DMS79 treated with DMSO at 0.1 percent for 48 hours (cell line): ENCODE data around the gene TK1.
"Not testable (repeated sequence)": the region's sequence is repeated elsewhere in the genome, so short reads cannot be mapped to it uniquely, and the experiment has no call there.

Experiments
- DNase-seq: peaks from one replicate; lab custom pipeline; 2025; lab: John Stamatoyannopoulos, UW

The TK1 gene

GRCh38 chr17:78148286-78149016 lies 38.4 kb downstream of the TK1 start:
- no peak for DNase-seq

- DNase-seq = no peak
Observed at GRCh38 chr17:78147315-78147998, 39.4 kb downstream of the TK1 start.

- no peak for DNase-seq
Observed at GRCh38 chr17:78146881-78147280, 40.0 kb downstream of the TK1 start.

GRCh38 chr17:78146471-78146869 lies 40.4 kb downstream of the TK1 start:
- DNase-seq = no peak

GRCh38 chr17:78144736-78145641 lies 41.9 kb downstream of the TK1 start:
- DNase-seq = no peak

- peak; percentile 1 for DNase-seq
Observed at GRCh38 chr17:78144147-78144719, 42.6 kb downstream of the TK1 start.

GRCh38 chr17:78143214-78144146 lies 43.4 kb downstream of the TK1 start:
- DNase-seq = no peak

GRCh38 chr17:78142119-78142861 lies 44.6 kb downstream of the TK1 start:
- DNase-seq = peak; percentile 50

- DNase-seq = no peak
Observed at GRCh38 chr17:78141437-78142118, 45.3 kb downstream of the TK1 start.

- DNase-seq = no peak
Observed at GRCh38 chr17:78140169-78141051, 46.4 kb downstream of the TK1 start.

GRCh38 chr17:78139861-78140168 lies 47.0 kb downstream of the TK1 start:
- DNase-seq = not testable (repeated sequence)

GRCh38 chr17:78138204-78139060 lies 48.4 kb downstream of the TK1 start:
- no peak for DNase-seq

- DNase-seq = no peak
Observed at GRCh38 chr17:78137392-78138203, 49.3 kb downstream of the TK1 start.

GRCh38 chr17:78135858-78136500 lies 50.9 kb downstream of the TK1 start:
- no peak for DNase-seq

GRCh38 chr17:78134899-78135385 lies 51.9 kb downstream of the TK1 start:
- no peak for DNase-seq
